MM.1S (cell line): ENCODE measurements around the gene ATF7IP2.

Experiments
- EZH2 ChIP-seq: fragments of 300-600 bp; sonication (generic); optimal IDR thresholded peaks from 2 replicates; pipeline ENCODE3; 2017; ENCODE audit warnings: low read depth, mild to moderate bottlenecking, antibody characterized with exemption, low read length, mixed read lengths
- EZH2phosphoT487 ChIP-seq: fragments of 300-600 bp; sonication (generic); IDR thresholded peaks from 2 replicates; pipeline ENCODE4 v1.6.1; 2018; ENCODE audit warnings: antibody characterized with exemption, low read length
- TF ChIP-seq, protein P1 (sequence below): fragments of 300-600 bp; sonication (generic); IDR thresholded peaks from 2 replicates; pipeline ENCODE4 v1.5.1; 2016; ENCODE audit warnings: antibody characterized with exemption, low read length, mixed read lengths

GRCh38 chr16:10371592-10371991 is 14.3 kb upstream of the ATF7IP2 start:
- TF ChIP-seq, protein P1, sequence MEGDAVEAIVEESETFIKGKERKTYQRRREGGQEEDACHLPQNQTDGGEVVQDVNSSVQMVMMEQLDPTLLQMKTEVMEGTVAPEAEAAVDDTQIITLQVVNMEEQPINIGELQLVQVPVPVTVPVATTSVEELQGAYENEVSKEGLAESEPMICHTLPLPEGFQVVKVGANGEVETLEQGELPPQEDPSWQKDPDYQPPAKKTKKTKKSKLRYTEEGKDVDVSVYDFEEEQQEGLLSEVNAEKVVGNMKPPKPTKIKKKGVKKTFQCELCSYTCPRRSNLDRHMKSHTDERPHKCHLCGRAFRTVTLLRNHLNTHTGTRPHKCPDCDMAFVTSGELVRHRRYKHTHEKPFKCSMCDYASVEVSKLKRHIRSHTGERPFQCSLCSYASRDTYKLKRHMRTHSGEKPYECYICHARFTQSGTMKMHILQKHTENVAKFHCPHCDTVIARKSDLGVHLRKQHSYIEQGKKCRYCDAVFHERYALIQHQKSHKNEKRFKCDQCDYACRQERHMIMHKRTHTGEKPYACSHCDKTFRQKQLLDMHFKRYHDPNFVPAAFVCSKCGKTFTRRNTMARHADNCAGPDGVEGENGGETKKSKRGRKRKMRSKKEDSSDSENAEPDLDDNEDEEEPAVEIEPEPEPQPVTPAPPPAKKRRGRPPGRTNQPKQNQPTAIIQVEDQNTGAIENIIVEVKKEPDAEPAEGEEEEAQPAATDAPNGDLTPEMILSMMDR, result no peak
- TF ChIP-seq EZH2phosphoT487 (no peak), EZH2 (no peak)
